ENCODE results near the gene ETV7. TPM values are rescaled to one million over a fixed set of nuclear protein-coding genes. Genes with fewer than 3 reads are reported as not detected.

ETV7 gene
- polyA plus RNA-seq, 3 donors, result 0.10 to 2.2 (median 1.5) TPM

DNA sequence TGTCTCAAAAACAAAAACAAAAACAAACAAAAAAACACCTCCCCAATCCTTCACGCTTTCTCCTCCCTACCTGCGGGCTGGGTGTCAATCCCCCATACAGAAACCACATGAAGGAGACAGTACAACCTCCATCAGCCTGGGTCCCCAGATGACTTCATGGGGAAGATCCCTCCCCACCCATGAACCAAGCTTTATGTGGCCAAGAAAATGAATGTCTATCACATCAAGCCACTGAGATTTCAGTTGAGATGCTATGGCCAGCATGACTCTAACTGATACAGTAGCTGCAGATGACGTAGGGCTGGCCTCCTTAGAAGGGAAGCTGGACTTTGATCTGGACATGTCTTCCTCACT lies 29.6 kb downstream of the ETV7 start:
- intact Hi-C loops (cut with micrococcal nuclease), result no loop called here
- Mint-ChIP-seq H3K27ac (no peak overlapping the region), H3K36me3 (peaks cover 0 to 1% of the 10 kb centered on the region in 2 donors), H3K4me3 (no peak overlapping the region), H3K9me3 (peaks cover 0 to 2% (median 0%) of the 10 kb centered on the region in 7 donors), H3K27me3 (ENCODE audit: low read depth in 3 of 3) (peaks cover 0 to 2% (median 2%) of the 10 kb centered on the region in 3 donors), H3K4me1 (peaks cover 29% of the 10 kb centered on the region)
- Histone ChIP-seq H3K36me3 (replicated peaks in 1 of 2; ENCODE audit: control insufficient read depth in 1 of 2, insufficient read depth in 2 of 2, low read length in 2 of 2) (no peaks in the 10 kb centered on the region), H4K20me1 (ENCODE audit: insufficient read depth, low read length) (no peaks in the 10 kb centered on the region), H3K9me3 (replicated peaks in 1 of 2; ENCODE audit: control insufficient read depth in 1 of 2, insufficient read depth in 1 of 2, low read length in 2 of 2) (no peaks in the 10 kb centered on the region), H3K4me2 (replicated peaks; ENCODE audit: extremely low read depth, low read length, poor library complexity, severe bottlenecking) (no peak overlapping the region), H2AFZ (ENCODE audit: insufficient read depth, low read depth, low read length, poor library complexity, severe bottlenecking) (no peak overlapping the region), H3K4me1 (ENCODE audit: control insufficient read depth in 1 of 2, insufficient read depth in 2 of 2, low read length in 2 of 2) (peaks cover 28 to 30% of the 10 kb centered on the region in 2 donors), H3K27ac (ENCODE audit: low read depth in 1 of 2, low read length in 2 of 2) (no peak overlapping the region), H3K79me2 (ENCODE audit: insufficient read depth, low read length) (no peaks in the 10 kb centered on the region), H3K4me3 (replicated peaks in 1 of 3; ENCODE audit: low read depth in 2 of 3, low read length in 3 of 3) (no peak overlapping the region), H3K9ac (ENCODE audit: insufficient read depth, low read length, poor library complexity, severe bottlenecking) (no peak overlapping the region), H3K27me3 (ENCODE audit: control insufficient read depth in 2 of 2, insufficient read depth in 2 of 2, low read length in 2 of 2) (no peaks in the 10 kb centered on the region)
- no peak for DNase-seq
- TF ChIP-seq, protein P1, sequence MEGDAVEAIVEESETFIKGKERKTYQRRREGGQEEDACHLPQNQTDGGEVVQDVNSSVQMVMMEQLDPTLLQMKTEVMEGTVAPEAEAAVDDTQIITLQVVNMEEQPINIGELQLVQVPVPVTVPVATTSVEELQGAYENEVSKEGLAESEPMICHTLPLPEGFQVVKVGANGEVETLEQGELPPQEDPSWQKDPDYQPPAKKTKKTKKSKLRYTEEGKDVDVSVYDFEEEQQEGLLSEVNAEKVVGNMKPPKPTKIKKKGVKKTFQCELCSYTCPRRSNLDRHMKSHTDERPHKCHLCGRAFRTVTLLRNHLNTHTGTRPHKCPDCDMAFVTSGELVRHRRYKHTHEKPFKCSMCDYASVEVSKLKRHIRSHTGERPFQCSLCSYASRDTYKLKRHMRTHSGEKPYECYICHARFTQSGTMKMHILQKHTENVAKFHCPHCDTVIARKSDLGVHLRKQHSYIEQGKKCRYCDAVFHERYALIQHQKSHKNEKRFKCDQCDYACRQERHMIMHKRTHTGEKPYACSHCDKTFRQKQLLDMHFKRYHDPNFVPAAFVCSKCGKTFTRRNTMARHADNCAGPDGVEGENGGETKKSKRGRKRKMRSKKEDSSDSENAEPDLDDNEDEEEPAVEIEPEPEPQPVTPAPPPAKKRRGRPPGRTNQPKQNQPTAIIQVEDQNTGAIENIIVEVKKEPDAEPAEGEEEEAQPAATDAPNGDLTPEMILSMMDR (IDR thresholded peaks at IDR 0.05), result no peak
- 90% methylated on average over 3 of the region's 3 CpGs for WGBS (ENCODE audit: insufficient coverage)

DNA sequence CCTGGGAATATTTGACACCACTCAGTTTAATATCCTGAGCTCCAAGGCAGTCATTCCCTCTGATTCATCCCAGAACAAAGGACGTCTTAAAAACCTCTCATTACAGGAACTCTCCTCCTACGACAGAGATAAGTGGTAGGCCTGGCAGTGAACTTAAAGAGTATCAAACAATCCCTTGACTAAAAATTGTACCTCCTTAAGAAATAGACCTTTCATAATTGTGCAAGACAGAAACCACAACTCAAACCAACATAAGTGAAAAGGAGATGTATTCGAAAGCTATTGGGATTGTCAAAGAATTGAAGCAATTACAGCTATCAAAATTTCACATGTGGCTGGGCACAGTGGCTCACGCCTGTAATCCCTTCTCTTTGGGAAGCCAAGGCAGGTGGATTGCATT lies 31.6 kb downstream of the ETV7 start:
- intact Hi-C loops (cut with micrococcal nuclease), result no loop called here
- Histone ChIP-seq H3K4me1 (ENCODE audit: control insufficient read depth in 1 of 2, insufficient read depth in 2 of 2, low read length in 2 of 2) (peaks cover 22% of the 10 kb centered on the region in 2 donors), H2AFZ (ENCODE audit: insufficient read depth, low read depth, low read length, poor library complexity, severe bottlenecking) (no peak overlapping the region), H3K27me3 (ENCODE audit: control insufficient read depth in 2 of 2, insufficient read depth in 2 of 2, low read length in 2 of 2) (no peaks in the 10 kb centered on the region), H3K4me3 (replicated peaks in 1 of 3; ENCODE audit: low read depth in 2 of 3, low read length in 3 of 3) (no peak overlapping the region), H4K20me1 (ENCODE audit: insufficient read depth, low read length) (no peaks in the 10 kb centered on the region), H3K79me2 (ENCODE audit: insufficient read depth, low read length) (no peaks in the 10 kb centered on the region), H3K9me3 (replicated peaks in 1 of 2; ENCODE audit: control insufficient read depth in 1 of 2, insufficient read depth in 1 of 2, low read length in 2 of 2) (no peaks in the 10 kb centered on the region), H3K36me3 (replicated peaks in 1 of 2; ENCODE audit: control insufficient read depth in 1 of 2, insufficient read depth in 2 of 2, low read length in 2 of 2) (no peaks in the 10 kb centered on the region), H3K9ac (ENCODE audit: insufficient read depth, low read length, poor library complexity, severe bottlenecking) (no peak overlapping the region), H3K27ac (ENCODE audit: low read depth in 1 of 2, low read length in 2 of 2) (no peak overlapping the region), H3K4me2 (replicated peaks; ENCODE audit: extremely low read depth, low read length, poor library complexity, severe bottlenecking) (no peak overlapping the region)
- peaks cover 0 to 7% (median 0%) of the 10 kb centered on the region in 7 donors for H3K9me3 Mint-ChIP-seq
- H3K27ac Mint-ChIP-seq, result no peak overlapping the region
- H3K27me3 Mint-ChIP-seq (ENCODE audit: low read depth in 3 of 3), result peaks cover 0 to 2% (median 2%) of the 10 kb centered on the region in 3 donors
- peak in 1 of 3 donors; percentile 16 for DNase-seq
- no peak overlapping the region for H3K4me3 Mint-ChIP-seq
- 0% methylated on average over 1 of the region's 4 CpGs for WGBS (ENCODE audit: insufficient coverage)
- H3K4me1 Mint-ChIP-seq, result peaks cover 22% of the 10 kb centered on the region
- peaks cover 0 to 1% of the 10 kb centered on the region in 2 donors for H3K36me3 Mint-ChIP-seq
- TF ChIP-seq, protein P1 (IDR thresholded peaks at IDR 0.05), result no peak

Data from CD14-positive monocyte (primary cell).